Upper lobe of left lung (tissue), 6 donors: ENCODE results near the gene MT1E. TPM values are rescaled to one million over a fixed set of nuclear protein-coding genes. Genes with fewer than 3 reads are reported as not detected.

Experiments used
- ATAC-seq, 2 donors: fragments of 200-7000 bp; cut with Tn5 transposase; one replicate each; pipeline ENCODE4 v1.9.1; 2022; ENCODE audit warnings: mild to moderate bottlenecking in 2 of 2, moderate library complexity in 2 of 2; ENCODE audit not compliant: low FRiP score in 2 of 2
- DNase-seq, 2 donors: peaks; one replicate each; pipeline ENCODE4 v3.0.0-alpha.2; 2019 to 2020
- H3K27ac ChIP-seq, 4 donors: fragments of 200-600 bp; sonication (generic); one replicate each; pipeline ENCODE4 v1.5.1; 2016 to 2019
- H3K27me3 ChIP-seq, 4 donors: fragments of 200-600 bp; sonication (generic); one replicate each; pipeline ENCODE4 v1.5.1; 2017 to 2019
- H3K36me3 ChIP-seq, 4 donors: fragments of 200-600 bp; sonication (generic); one replicate each; pipeline ENCODE4 v1.5.1; 2016 to 2019
- H3K4me1 ChIP-seq, 4 donors: fragments of 200-600 bp; sonication (generic); one replicate each; pipeline ENCODE4 v1.5.1; 2018 to 2019
- H3K4me3 ChIP-seq, 4 donors: fragments of 200-600 bp; sonication (generic); one replicate each; pipeline ENCODE4 v1.5.1; 2017 to 2019; ENCODE audit warnings: mild to moderate bottlenecking in 2 of 4, moderate library complexity in 1 of 4
- H3K9me3 ChIP-seq, 4 donors: fragments of 200-600 bp; sonication (generic); one replicate each; pipeline ENCODE4 v1.5.1; 2018 to 2019
- EP300 ChIP-seq, 4 donors: sonication (generic); formaldehyde crosslinking; IDR thresholded peaks; one replicate each; pipeline ENCODE4 v1.5.1; 2017; ENCODE audit warnings: antibody characterized with exemption in 4 of 4, control low read depth in 2 of 4
- POLR2A ChIP-seq, 4 donors: fragments of 450-650 bp; IDR thresholded peaks; one replicate each; pipeline ENCODE4 v1.5.1; 2016 to 2017; ENCODE audit warnings: antibody characterized with exemption in 4 of 4, mild to moderate bottlenecking in 2 of 4
- POLR2AphosphoS5 ChIP-seq, 2 donors: sonication (generic); formaldehyde crosslinking; IDR thresholded peaks; one replicate each; pipeline ENCODE4 v1.5.1; 2017; ENCODE audit warnings: antibody characterized with exemption in 2 of 2
- WGBS, 2 donors: methylation state at CpG; one replicate each; pipeline ENCODE4 v1.1.5; 2017 to 2018; 5-methylcytosine and 5-hydroxymethylcytosine counted together
- total RNA-seq, 6 donors: library from RNA; depleted of rRNA in 4 of 6; stranded (reverse); fragments of >200 nt in 4 of 6; gene quantifications; one replicate each; pipeline versions ENCODE4 v1.1.0 to v1.2.1, GENCODE V29; 2016 to 2021
- TF ChIP-seq, protein P1 (sequence below), 6 experiments: fragments of 450-650 bp in 4 of 6; fragments of 200-600 bp in 2 of 6; sonication (generic) in 2 of 6; IDR thresholded peaks; one replicate each; pipeline ENCODE4 v1.5.1; 2016 to 2019; ENCODE audit warnings: antibody characterized with exemption in 6 of 6
- donor health status: DM: no; HTN: no; CAD: no; lungs with moderate emphysema.
- donor health status: DM: no; HTN: yes; CAD: no; lungs with severe emphysema.

Gene MT1E
- total RNA-seq, 6 donors from 2014 or later: 72.3 to 546 (median 187) TPM

GRCh38 chr16:56623637-56624036 is 1.9 kb upstream of the MT1E start:
- Histone ChIP-seq H3K27ac (no peak overlapping the region), H3K4me3 (no peak overlapping the region), H3K9me3 (no peaks in the 10 kb centered on the region), H3K36me3 (no peaks in the 10 kb centered on the region), H3K4me1 (peaks cover 5 to 29% (median 17%) of the 10 kb centered on the region in 4 donors), H3K27me3 (peaks cover 0 to 4% (median 1%) of the 10 kb centered on the region in 4 donors)
- TF ChIP-seq, protein P1, sequence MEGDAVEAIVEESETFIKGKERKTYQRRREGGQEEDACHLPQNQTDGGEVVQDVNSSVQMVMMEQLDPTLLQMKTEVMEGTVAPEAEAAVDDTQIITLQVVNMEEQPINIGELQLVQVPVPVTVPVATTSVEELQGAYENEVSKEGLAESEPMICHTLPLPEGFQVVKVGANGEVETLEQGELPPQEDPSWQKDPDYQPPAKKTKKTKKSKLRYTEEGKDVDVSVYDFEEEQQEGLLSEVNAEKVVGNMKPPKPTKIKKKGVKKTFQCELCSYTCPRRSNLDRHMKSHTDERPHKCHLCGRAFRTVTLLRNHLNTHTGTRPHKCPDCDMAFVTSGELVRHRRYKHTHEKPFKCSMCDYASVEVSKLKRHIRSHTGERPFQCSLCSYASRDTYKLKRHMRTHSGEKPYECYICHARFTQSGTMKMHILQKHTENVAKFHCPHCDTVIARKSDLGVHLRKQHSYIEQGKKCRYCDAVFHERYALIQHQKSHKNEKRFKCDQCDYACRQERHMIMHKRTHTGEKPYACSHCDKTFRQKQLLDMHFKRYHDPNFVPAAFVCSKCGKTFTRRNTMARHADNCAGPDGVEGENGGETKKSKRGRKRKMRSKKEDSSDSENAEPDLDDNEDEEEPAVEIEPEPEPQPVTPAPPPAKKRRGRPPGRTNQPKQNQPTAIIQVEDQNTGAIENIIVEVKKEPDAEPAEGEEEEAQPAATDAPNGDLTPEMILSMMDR (IDR thresholded peaks at IDR 0.05): no peak
- TF ChIP-seq EP300 (IDR thresholded peaks at IDR 0.05) (no peak), POLR2AphosphoS5 (IDR thresholded peaks at IDR 0.05) (no peak), POLR2A (IDR thresholded peaks at IDR 0.05) (no peak)
- WGBS, 2 donors: 89 to 97% methylated on average over 2 of the region's 2 CpGs
- DNase-seq: no peak
- no peak for ATAC-seq

DNA sequence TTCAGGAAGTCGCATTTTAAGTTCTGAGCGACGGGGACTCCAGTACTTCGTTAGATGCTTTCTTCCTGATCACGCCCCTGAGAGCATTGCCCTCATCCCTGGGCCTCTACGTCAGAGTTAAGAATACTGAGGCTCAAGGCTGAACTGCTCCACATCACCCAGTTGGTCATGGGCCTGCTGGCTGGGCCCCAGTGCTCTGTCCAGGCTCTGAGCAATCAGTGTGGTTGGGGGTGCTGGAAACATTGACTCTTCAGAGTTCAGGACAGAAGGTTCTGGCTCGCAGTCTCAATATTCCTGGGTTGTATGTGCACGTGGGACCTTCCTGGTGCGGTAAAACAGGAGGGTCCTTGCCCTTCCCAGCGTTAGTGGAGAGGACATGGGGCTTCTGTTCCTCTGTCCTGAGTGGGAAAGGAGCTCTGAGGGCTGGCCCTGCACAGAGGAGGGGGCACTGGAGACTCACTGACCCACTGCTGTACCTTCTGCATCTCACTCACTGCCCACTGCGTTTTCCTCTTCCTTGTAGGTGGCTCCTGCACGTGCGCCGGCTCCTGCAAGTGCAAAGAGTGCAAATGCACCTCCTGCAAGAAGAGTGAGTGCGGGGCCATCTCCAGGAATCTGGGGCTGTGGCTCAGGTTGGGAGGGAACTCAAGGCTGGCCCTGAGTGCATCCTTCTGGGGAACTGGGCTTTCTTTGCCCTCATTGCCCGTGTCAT is 518 bp downstream of the MT1E start:
- H3K9me3 ChIP-seq: no peaks in the 10 kb centered on the region
- TF ChIP-seq POLR2AphosphoS5 (IDR thresholded peaks at IDR 0.05) (no peak), POLR2A (IDR thresholded peaks at IDR 0.05) (peak in 1 of 4 donors; percentile 3)
- ATAC-seq: peak; percentile 83 to 88
- H3K4me3 ChIP-seq: peak overlapping the region; percentile 44 to 70 (median 58)
- DNase-seq: peak in 1 of 2 donors; percentile 36
- WGBS, 2 donors: 24 to 26% methylated on average over 8 to 16 of the region's 16 CpGs
- peaks cover 0 to 4% (median 1%) of the 10 kb centered on the region in 4 donors for H3K27me3 ChIP-seq
- peak overlapping the region; percentile 88 to 97 (median 92) for H3K27ac ChIP-seq
- H3K4me1 ChIP-seq: peaks cover 7 to 29% (median 17%) of the 10 kb centered on the region in 4 donors
- no peaks in the 10 kb centered on the region for H3K36me3 ChIP-seq

- H3K36me3 ChIP-seq: no peaks in the 10 kb centered on the region
- DNase-seq (no peak), ATAC-seq (no peak)
- H3K4me3 ChIP-seq: peak overlapping the region; percentile 44 to 70 (median 58)
- H3K27me3 ChIP-seq: peaks cover 0 to 4% (median 1%) of the 10 kb centered on the region in 4 donors
- H3K9me3 ChIP-seq: no peaks in the 10 kb centered on the region
- WGBS, 2 donors: 41 to 63% methylated on average over 6 to 7 of the region's 7 CpGs
- no peak for TF ChIP-seq POLR2A (IDR thresholded peaks at IDR 0.05)
- TF ChIP-seq, protein P1 (IDR thresholded peaks at IDR 0.05): no peak
- no peak for TF ChIP-seq EP300 (IDR thresholded peaks at IDR 0.05)
- TF ChIP-seq POLR2AphosphoS5 (IDR thresholded peaks at IDR 0.05): no peak
- peak overlapping the region; percentile 88 to 97 (median 92) for H3K27ac ChIP-seq
- H3K4me1 ChIP-seq: peaks cover 9 to 33% (median 17%) of the 10 kb centered on the region in 4 donors
Measured at GRCh38 chr16:56626685-56627084, 1.1 kb downstream of the MT1E start.

- no peaks in the 10 kb centered on the region for H3K9me3 ChIP-seq
- DNase-seq (no peak), ATAC-seq (no peak)
- 74 to 79% methylated on average over 8 to 9 of the region's 9 CpGs for WGBS, 2 donors
- no peaks in the 10 kb centered on the region for H3K36me3 ChIP-seq
- H3K4me1 ChIP-seq: peaks cover 9 to 49% (median 20%) of the 10 kb centered on the region in 4 donors
- TF ChIP-seq POLR2AphosphoS5 (IDR thresholded peaks at IDR 0.05): no peak
- no peak for TF ChIP-seq EP300 (IDR thresholded peaks at IDR 0.05)
- TF ChIP-seq, protein P1 (IDR thresholded peaks at IDR 0.05): no peak
- TF ChIP-seq POLR2A (IDR thresholded peaks at IDR 0.05): no peak
- no peak overlapping the region for H3K4me3 ChIP-seq
- H3K27ac ChIP-seq: peak overlapping the region; percentile 17 to 53 (median 33)
- H3K27me3 ChIP-seq: peaks cover 0 to 7% (median 1%) of the 10 kb centered on the region in 4 donors
Measured at GRCh38 chr16:56628486-56629350, 3.1 kb downstream of the MT1E start.

DNA sequence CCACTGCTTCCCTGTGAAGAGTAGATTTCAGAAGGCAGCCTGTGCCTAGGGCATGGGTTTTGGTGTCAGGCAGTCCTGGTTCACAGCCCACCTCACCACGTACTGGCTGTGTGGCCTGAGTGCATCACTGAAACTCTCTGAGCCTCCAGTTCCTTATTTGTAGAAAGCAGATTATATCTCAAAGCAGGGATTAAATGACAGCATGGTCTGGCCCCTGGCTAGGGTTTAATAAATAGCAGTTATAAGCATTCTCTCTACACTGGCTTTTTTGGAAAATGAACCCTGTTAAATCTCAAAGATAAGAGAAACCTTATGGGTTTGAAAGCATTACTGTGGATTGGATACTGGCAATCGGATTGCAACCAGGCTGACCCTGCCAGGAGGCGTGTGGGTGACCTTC is 4.0 kb downstream of the MT1E start:
- TF ChIP-seq EP300 (IDR thresholded peaks at IDR 0.05) (no peak), POLR2AphosphoS5 (IDR thresholded peaks at IDR 0.05) (no peak), POLR2A (IDR thresholded peaks at IDR 0.05) (no peak)
- TF ChIP-seq, protein P1 (IDR thresholded peaks at IDR 0.05): no peak
- no peak for ATAC-seq
- no peaks in the 10 kb centered on the region for H3K9me3 ChIP-seq
- H3K4me1 ChIP-seq: peaks cover 11 to 49% (median 20%) of the 10 kb centered on the region in 4 donors
- DNase-seq: no peak
- no peaks in the 10 kb centered on the region for H3K36me3 ChIP-seq
- no peak overlapping the region for H3K4me3 ChIP-seq
- 86 to 95% methylated on average over 3 of the region's 3 CpGs for whole genome bisulfite sequencing, 2 donors
- H3K27me3 ChIP-seq: peaks cover 0 to 7% (median 1%) of the 10 kb centered on the region in 4 donors
- peak overlapping the region in 3 of 4 donors; percentile 22 to 53 (median 44) for H3K27ac ChIP-seq
